ENCODE results near the gene HSD11B1L.

Gene HSD11B1L

DNA sequence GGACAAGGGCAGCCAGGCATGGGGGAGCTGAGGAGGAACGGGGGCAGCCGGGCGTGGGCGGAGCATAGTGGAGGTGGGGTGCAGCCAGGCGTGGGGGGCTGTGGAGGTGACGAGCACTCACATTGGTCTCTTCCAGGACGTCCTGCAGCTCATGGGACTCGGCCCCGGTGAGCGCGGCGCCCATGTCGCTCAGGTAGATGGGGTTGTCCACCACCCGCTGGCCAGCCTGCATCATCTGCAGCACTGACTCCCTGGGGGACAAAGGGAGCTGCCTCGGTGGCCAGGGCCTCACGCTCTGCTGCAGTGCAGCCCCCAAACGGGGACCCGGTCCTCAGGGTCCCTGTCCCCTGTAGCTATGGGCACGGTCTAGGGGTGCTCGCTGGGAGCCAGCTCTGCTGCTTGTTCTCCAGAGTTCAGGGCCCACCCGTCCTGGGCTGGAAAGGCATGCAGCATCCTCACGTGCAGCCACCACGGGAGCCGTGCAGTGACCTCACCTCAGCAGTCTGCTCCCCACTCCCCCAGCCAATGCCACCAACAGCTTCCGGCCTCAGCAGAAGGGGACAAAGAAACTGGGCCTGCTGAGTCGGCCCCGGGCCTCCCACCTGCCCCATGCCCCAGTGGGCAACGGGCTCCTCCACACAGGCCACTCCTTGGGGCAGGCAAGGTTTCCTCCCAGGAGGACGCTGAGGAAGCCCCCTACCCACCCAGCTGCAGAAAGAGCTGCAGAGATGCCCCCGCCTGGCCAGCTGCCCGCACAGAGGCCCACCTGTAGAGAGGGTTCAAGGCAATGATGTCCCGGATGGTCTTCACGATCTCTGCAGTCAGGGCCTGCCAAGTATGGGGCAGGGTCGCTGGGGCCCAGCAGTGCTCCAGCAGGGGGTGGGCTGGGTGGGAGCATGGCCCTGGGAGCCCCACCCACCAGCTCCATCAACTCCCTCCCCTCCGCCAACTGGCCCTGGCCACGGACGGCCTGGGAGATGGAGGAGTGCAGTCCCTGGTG, 27.0 kb downstream of the HSD11B1L start:
- TF ChIP-seq, protein P1, sequence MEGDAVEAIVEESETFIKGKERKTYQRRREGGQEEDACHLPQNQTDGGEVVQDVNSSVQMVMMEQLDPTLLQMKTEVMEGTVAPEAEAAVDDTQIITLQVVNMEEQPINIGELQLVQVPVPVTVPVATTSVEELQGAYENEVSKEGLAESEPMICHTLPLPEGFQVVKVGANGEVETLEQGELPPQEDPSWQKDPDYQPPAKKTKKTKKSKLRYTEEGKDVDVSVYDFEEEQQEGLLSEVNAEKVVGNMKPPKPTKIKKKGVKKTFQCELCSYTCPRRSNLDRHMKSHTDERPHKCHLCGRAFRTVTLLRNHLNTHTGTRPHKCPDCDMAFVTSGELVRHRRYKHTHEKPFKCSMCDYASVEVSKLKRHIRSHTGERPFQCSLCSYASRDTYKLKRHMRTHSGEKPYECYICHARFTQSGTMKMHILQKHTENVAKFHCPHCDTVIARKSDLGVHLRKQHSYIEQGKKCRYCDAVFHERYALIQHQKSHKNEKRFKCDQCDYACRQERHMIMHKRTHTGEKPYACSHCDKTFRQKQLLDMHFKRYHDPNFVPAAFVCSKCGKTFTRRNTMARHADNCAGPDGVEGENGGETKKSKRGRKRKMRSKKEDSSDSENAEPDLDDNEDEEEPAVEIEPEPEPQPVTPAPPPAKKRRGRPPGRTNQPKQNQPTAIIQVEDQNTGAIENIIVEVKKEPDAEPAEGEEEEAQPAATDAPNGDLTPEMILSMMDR (IDR thresholded peaks at IDR 0.05; ENCODE audit: borderline replicate concordance, insufficient read depth, low read depth, low read length) = no peak
- no peak overlapping the region for H3K4me3 ChIP-seq (ENCODE audit: low read depth, low read length)

DNA sequence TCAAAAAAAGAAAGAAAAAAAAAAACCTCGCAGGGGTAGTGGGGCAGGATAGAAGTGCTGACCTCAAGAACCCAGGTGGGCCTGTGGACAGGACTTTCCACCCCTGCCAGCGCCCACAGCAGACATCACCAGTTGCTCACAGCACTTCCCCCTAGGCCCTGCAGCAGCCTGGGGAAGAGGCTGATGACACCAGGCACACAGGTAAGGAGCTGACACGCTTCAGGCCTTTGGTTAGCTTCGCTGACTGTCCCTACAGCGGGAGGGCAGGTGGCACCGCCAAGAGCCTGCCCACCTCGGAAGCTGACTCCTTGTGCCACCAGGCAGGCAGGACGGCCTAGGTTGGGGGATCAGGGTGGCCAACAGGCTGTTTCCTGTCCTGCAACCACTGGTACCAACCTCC, 30.2 kb downstream of the HSD11B1L start:
- TF ChIP-seq, protein P1 (IDR thresholded peaks at IDR 0.05; ENCODE audit: borderline replicate concordance, insufficient read depth, low read depth, low read length) = no peak
- no peak overlapping the region for H3K4me3 ChIP-seq (ENCODE audit: low read depth, low read length)

DNA sequence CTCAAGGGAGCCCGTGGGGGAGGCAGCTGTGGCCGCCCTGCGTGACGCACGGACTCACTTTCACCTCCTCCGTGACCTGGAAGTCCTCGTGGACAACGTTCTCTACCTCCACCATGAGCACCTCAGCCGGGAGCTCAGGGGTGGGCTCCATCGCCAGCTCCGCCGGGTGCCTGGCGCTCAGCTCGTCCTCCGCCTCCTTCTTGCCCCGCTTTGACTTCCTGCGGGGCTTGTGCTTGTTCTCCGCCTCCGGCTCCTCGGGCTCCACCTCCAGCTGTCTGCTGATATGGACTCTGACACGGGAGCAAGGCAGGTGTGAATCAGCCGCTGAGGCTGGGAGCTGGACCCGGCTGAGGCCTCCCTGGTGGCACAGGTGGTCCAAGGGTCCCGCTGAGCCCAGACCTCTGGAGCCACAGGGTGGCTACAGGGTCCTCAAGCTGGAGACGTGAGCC, 30.9 kb downstream of the HSD11B1L start:
- no peak overlapping the region for H3K4me3 ChIP-seq (ENCODE audit: low read depth, low read length)
- TF ChIP-seq, protein P1 (IDR thresholded peaks at IDR 0.05; ENCODE audit: borderline replicate concordance, insufficient read depth, low read depth, low read length) = no peak

- TF ChIP-seq, protein P1 (IDR thresholded peaks at IDR 0.05; ENCODE audit: borderline replicate concordance, insufficient read depth, low read depth, low read length) = no peak
- no peak overlapping the region for H3K4me3 ChIP-seq (ENCODE audit: low read depth, low read length)
These were observed 32.4 kb downstream of the HSD11B1L start for GRCh38 chr19:5713228-5713627.

DNA sequence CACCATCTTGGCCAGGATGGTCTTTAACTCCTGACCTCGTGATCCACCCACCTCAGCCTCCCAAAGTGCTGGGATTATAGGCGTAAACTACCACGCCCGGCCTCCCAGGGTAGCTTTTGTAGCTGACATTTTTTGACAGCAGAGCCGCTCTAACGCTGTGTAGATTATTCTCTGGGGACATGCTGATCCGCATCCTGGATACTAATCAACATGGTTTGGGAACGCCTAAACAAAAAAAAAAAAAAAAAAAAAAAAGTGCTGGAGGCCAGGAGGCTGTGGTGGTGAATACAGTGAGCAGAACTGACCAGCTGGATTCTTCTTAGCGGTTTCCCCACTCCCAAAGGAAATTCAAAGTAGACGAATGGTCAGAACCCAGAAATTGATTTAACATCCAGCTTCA, 34.0 kb downstream of the HSD11B1L start:
- TF ChIP-seq, protein P1 (IDR thresholded peaks at IDR 0.05; ENCODE audit: borderline replicate concordance, insufficient read depth, low read depth, low read length) = no peak

DNA sequence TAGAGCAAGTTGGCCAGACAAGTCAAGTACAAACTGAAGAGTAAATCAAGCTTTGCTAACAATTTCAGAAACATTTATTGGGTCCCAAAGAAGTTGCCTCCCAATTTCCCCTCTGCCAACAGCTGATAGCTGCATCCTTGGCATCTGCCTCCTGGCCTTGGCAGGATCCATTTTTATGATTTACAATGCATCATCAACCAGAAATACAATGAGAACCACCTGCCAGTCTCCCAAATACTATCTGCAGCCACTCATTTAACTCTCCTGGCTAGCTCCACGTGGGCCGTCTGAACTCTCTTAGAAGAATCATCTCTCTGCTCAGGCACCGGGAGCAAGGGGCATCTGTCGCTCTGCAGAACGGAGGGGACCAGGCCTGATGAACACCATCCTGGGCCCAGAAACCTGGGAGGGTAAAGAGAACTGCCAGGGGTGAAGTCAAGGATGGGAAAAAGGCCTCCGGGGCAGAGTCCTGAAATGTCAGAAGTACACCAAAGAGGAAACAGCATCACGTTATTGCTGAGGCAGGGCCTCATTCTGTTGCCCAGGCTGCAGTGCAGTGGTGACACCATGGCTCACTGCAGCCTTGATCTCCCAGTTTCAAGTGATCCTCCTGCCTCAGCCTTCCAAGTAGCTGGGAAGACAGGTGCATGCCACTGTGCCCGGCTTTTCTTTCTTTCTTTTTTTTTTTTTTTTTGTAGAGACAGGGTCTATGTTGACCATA, 36.5 kb downstream of the HSD11B1L start:
- TF ChIP-seq, protein P1 (IDR thresholded peaks at IDR 0.05; ENCODE audit: borderline replicate concordance, insufficient read depth, low read depth, low read length) = no peak
- no peak overlapping the region for H3K4me3 ChIP-seq (ENCODE audit: low read depth, low read length)

More for the DNA sequence above, 34.0 kb downstream of the HSD11B1L start:
- no peak overlapping the region for H3K4me3 ChIP-seq (ENCODE audit: low read depth, low read length)
